Measurements from ENCODE around the gene DGKQ. TPM values are rescaled to one million over a fixed set of nuclear protein-coding genes. Genes with fewer than 3 reads are reported as not detected.

The DGKQ gene
- total RNA-seq, 4 donors from 2014 or later, result 51.8 to 147 (median 86.0) TPM

DNA sequence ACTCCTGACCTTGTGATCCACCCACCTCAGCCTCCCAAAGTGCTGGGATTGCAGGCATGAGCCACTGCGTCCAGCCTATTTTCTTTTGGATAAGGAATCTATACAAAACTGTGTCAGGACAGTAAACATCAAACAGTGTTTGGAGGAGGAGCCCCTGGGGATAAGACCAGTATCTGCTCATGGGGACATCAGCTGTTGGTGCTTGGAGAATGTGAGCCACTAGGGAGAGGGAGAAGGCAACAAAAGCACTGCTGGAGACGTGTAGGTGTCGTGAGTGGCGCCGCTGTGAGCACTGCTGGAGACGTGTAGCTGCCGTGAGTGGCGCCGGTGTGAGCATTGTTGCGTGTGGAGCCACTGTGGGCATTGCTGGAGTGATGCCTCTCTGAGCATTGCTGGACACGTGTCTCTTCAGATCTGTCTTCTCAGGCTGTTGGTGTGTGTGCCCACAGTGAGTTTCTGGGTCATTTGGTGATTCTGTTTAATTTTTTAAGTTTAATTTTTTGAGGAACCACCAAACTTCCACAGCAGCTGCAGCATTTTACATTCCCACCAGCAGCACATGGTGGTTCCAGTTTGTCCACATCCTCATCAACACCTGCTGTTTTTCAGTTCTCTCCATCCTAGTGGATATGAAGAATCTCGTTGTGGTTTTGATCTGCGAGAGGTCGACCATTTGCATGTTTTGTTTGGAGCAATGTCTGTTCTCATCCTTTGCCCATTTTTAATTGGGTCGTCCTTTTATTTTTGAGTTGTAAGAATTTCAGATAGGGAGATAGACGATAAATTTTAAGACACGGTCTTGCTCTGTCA is 19.0 kb downstream of the DGKQ start:
- in situ Hi-C loops (cut with MboI; ENCODE audit: low pct_ligation_motif_present in 1 of 4, low pct_unique_long_range_greater_than_20kb in 1 of 4, low sequenced_read_pairs in 3 of 4), result no loop called here
- TF ChIP-seq POLR2AphosphoS5 (IDR thresholded peaks at IDR 0.05), result no peak
- no peak for TF ChIP-seq CTCF (IDR thresholded peaks at IDR 0.05)
- no peak for TF ChIP-seq EP300 (IDR thresholded peaks at IDR 0.05; ENCODE audit: low read depth)
- no peak for TF ChIP-seq POLR2A (IDR thresholded peaks at IDR 0.05)
- intact Hi-C loops (cut with DNase I; ENCODE audit: low total_unique reads), result no loop called here
- no peaks in the 10 kb centered on the region for H3K9me3 ChIP-seq
- H3K4me3 ChIP-seq, result no peak overlapping the region
- no peak overlapping the region for H3K27ac ChIP-seq
- no peaks in the 10 kb centered on the region for H3K4me1 ChIP-seq
- H3K36me3 ChIP-seq, result peaks cover 0 to 5% (median 0%) of the 10 kb centered on the region in 4 donors
- WGBS, 2 donors (ENCODE audit: low coverage in 1 of 2), result 80 to 88% methylated on average over 4 to 17 of the region's 17 CpGs
- H3K27me3 ChIP-seq, result no peaks in the 10 kb centered on the region
- DNase-seq, result no peak

GRCh38 chr4:953574-953915 is 19.8 kb downstream of the DGKQ start:
- WGBS, 2 donors (ENCODE audit: low coverage in 1 of 2), result 97% methylated on average over 4 to 13 of the region's 13 CpGs
- Histone ChIP-seq H3K27ac (no peak overlapping the region), H3K9me3 (no peaks in the 10 kb centered on the region), H3K4me1 (no peaks in the 10 kb centered on the region), H3K36me3 (peaks cover 0 to 5% (median 0%) of the 10 kb centered on the region in 4 donors), H3K4me3 (no peak overlapping the region), H3K27me3 (no peaks in the 10 kb centered on the region)
- intact Hi-C loops (cut with DNase I; ENCODE audit: low total_unique reads) (no loop called here), in situ Hi-C loops (cut with MboI; ENCODE audit: low pct_ligation_motif_present in 1 of 4, low pct_unique_long_range_greater_than_20kb in 1 of 4, low sequenced_read_pairs in 3 of 4) (no loop called here)
- TF ChIP-seq POLR2AphosphoS5 (IDR thresholded peaks at IDR 0.05) (no peak), POLR2A (IDR thresholded peaks at IDR 0.05) (no peak), EP300 (IDR thresholded peaks at IDR 0.05; ENCODE audit: low read depth) (no peak), CTCF (IDR thresholded peaks at IDR 0.05) (no peak)
- DNase-seq, result no peak

DNA sequence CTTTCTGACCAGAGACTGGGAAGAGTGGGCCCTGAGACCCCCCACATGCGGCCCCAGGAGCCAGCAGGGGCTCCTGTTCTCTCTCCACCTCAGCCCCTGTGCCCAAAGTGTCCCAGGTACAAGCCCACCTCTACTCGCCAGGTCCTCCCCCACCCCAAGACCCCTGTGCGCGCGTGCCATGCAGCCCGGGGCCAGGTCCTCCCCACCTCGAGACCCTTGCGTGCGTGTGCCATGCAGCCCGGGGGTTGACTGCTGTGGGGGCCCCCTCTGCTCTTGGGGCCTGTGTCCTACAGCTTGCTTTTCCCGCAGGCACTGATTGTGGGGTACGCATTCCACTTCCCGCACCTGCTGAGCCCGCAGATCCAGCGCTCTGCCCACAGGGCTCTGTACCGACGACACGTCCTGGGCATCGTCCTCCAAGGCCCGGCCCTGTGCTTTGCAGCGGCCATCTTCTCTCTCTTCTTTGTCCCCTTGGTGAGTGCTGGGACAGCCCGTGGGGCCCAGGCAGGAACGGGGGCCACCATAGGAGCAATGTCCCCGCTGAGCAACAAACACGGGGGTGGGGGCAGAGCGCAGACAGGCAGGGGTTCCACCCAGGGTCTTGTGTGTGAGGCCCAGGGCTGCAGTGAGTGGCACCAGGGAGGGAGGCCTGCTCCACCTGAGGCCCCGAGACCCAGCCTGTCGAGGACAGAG is 20.3 kb downstream of the DGKQ start:
- DNase-seq, result no peak
- intact Hi-C loops (cut with DNase I; ENCODE audit: low total_unique reads), result no loop called here
- WGBS, 2 donors (ENCODE audit: low coverage in 1 of 2), result 97% methylated on average over 28 of the region's 28 CpGs; no CpG with 5 or more reads in 1 of the 2 donors
- Histone ChIP-seq H3K27ac (no peak overlapping the region), H3K36me3 (peaks cover 0 to 5% (median 0%) of the 10 kb centered on the region in 4 donors), H3K4me1 (no peaks in the 10 kb centered on the region), H3K27me3 (no peaks in the 10 kb centered on the region), H3K4me3 (no peak overlapping the region), H3K9me3 (no peaks in the 10 kb centered on the region)
- TF ChIP-seq CTCF (IDR thresholded peaks at IDR 0.05) (no peak), POLR2A (IDR thresholded peaks at IDR 0.05) (no peak), POLR2AphosphoS5 (IDR thresholded peaks at IDR 0.05) (no peak), EP300 (IDR thresholded peaks at IDR 0.05; ENCODE audit: low read depth) (no peak)
- in situ Hi-C loops (cut with MboI; ENCODE audit: low pct_ligation_motif_present in 1 of 4, low pct_unique_long_range_greater_than_20kb in 1 of 4, low sequenced_read_pairs in 3 of 4), result no loop called here

DNA sequence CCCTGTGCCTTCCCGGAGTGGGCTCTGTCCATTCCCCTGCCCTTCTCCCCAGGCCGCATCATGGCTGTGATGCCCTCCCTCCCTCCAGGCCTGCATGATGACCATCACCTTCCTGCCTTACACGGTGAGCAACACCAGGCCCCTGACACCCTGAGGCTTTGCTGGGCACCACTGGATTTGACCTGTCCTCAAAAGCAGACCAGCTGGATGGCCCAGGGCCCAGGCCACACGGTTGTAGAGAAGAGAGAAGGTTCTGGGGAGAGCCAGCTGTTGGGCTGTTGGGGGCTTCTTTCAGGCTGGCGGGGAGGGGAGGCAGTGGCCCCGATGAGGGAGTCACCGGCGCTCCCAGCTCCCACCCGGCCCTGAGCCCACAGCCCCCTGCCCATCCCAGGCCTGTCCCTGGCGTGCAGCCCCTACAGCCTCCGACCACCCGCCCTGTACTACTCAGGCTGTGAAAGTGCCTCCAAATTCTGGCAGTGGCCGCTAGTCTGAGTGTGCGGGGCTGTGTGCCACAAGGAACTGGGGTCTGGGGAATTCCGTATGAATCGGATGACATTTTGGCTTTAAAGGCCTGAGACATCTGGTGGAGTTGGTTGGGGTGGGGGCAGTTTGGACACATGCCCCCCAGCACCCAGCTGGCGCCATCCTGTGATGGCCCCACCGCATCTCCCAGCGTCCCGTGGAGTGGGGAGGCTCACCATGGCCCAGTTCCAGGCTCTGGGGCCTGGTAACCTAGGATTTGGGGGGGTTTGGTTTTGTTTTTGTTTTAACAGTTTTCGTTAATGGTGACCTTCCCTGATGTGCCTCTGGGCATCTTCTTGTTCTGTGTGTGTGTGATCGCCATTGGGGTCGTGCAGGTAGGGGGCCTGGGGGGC is 21.5 kb downstream of the DGKQ start:
- intact Hi-C loops (cut with DNase I; ENCODE audit: low total_unique reads) (no loop called here), in situ Hi-C loops (cut with MboI; ENCODE audit: low pct_ligation_motif_present in 1 of 4, low pct_unique_long_range_greater_than_20kb in 1 of 4, low sequenced_read_pairs in 3 of 4) (no loop called here)
- TF ChIP-seq POLR2AphosphoS5 (IDR thresholded peaks at IDR 0.05) (no peak), POLR2A (IDR thresholded peaks at IDR 0.05) (no peak), EP300 (IDR thresholded peaks at IDR 0.05; ENCODE audit: low read depth) (no peak), CTCF (IDR thresholded peaks at IDR 0.05) (no peak)
- peaks cover 0 to 5% (median 0%) of the 10 kb centered on the region in 4 donors for H3K36me3 ChIP-seq
- H3K27me3 ChIP-seq, result no peaks in the 10 kb centered on the region
- H3K4me3 ChIP-seq, result no peak overlapping the region
- WGBS, 2 donors (ENCODE audit: low coverage in 1 of 2), result 93 to 100% methylated on average over 2 to 21 of the region's 23 CpGs
- H3K27ac ChIP-seq, result no peak overlapping the region
- no peak for DNase-seq
- no peaks in the 10 kb centered on the region for H3K4me1 ChIP-seq
- H3K9me3 ChIP-seq, result no peaks in the 10 kb centered on the region

Data from transverse colon (tissue), 4 donors.